Esophagus squamous epithelium (tissue), 5 donors: Measurements from ENCODE around the gene TMEM255B. TPM values are rescaled to one million over a fixed set of nuclear protein-coding genes. Genes with fewer than 3 reads are reported as not detected.

Source experiments
- DNase-seq: peaks from one replicate; lab custom pipeline; 2025; lab: John Stamatoyannopoulos, UW
- H3K27ac ChIP-seq, 4 donors: fragments of 200-600 bp; sonication (generic); one replicate each; pipeline ENCODE4 v1.5.1; 2016 to 2019; ENCODE audit warnings: mild to moderate bottlenecking in 1 of 4
- H3K27me3 ChIP-seq, 4 donors: fragments of 200-600 bp; sonication (generic); 1 replicate in 3 of 4; 2 replicates in 1 of 4; pipeline versions ENCODE4 v1.5.1 to v1.6.0; 2017 to 2021; ENCODE audit warnings: antibody characterized with exemption in 1 of 4
- H3K36me3 ChIP-seq, 3 donors: fragments of 200-600 bp; sonication (generic); one replicate each; pipeline ENCODE4 v1.5.1; 2016 to 2019
- H3K4me1 ChIP-seq, 3 donors: fragments of 200-600 bp; sonication (generic); one replicate each; pipeline ENCODE4 v1.5.1; 2017 to 2019
- H3K4me3 ChIP-seq, 4 donors: fragments of 200-600 bp; sonication (generic); 1 replicate in 3 of 4; 2 replicates in 1 of 4; pipeline ENCODE4 v1.5.1; 2016 to 2019; ENCODE audit warnings: mild to moderate bottlenecking in 2 of 4, moderate library complexity in 1 of 4
- H3K9me3 ChIP-seq, 3 donors: fragments of 200-600 bp; sonication (generic); one replicate each; pipeline ENCODE4 v1.5.1; 2016 to 2019
- CTCF ChIP-seq, 6 experiments: fragments of 450-650 bp in 4 of 6; fragments of 200-600 bp in 2 of 6; sonication (generic) in 2 of 6; IDR thresholded peaks; one replicate each; pipeline ENCODE4 v1.5.1; 2016 to 2019; ENCODE audit warnings: antibody characterized with exemption in 6 of 6, mild to moderate bottlenecking in 4 of 6, moderate library complexity in 4 of 6
- POLR2A ChIP-seq, 4 donors: fragments of 450-650 bp; IDR thresholded peaks; one replicate each; pipeline ENCODE4 v1.6.1; 2017; ENCODE audit warnings: antibody characterized with exemption in 4 of 4, mild to moderate bottlenecking in 4 of 4, moderate library complexity in 3 of 4
- WGBS, 2 donors: methylation state at CpG; one replicate each; pipeline ENCODE4 v1.1.5; 2018; 5-methylcytosine and 5-hydroxymethylcytosine counted together
- intact Hi-C: fragments of 100-400 bp; cut with DNase I; formaldehyde crosslinking; loops from one replicate; pipeline ENCODE4 v1.15.0; 2022
- total RNA-seq, 4 donors: library from RNA; depleted of rRNA; stranded (reverse); fragments of >200 nt; gene quantifications; one replicate each; pipeline ENCODE4 v1.1.0, GENCODE V29; 2016
- donor health status: DM: yes; HTN: yes; CAD: no.

Gene TMEM255B
- total RNA-seq, 4 donors from 2014 or later: 0.30 to 9.2 (median 3.2) TPM; not detected in 1

GRCh38 chr13:113806104-113806471 lies 47.1 kb downstream of the TMEM255B start:
- intact Hi-C loops: no loop called here
- DNase-seq: no peak
- WGBS, 2 donors: 88% methylated on average over 9 of the region's 11 CpGs; no CpG with 5 or more reads in 1 of the 2 donors

GRCh38 chr13:113806526-113806925 lies 47.5 kb downstream of the TMEM255B start:
- no CpG with 5 or more reads among the region's 13 CpGs for WGBS, 2 donors
- no peak overlapping the region for H3K27ac ChIP-seq
- H3K27me3 ChIP-seq: peaks cover 0 to 7% (median 0%) of the 10 kb centered on the region in 4 donors
- H3K4me3 ChIP-seq: no peak overlapping the region
- H3K9me3 ChIP-seq: no peaks in the 10 kb centered on the region
- H3K36me3 ChIP-seq: no peaks in the 10 kb centered on the region
- no peak for DNase-seq
- intact Hi-C loops: no loop called here
- TF ChIP-seq CTCF (IDR thresholded peaks at IDR 0.05) (no peak), POLR2A (IDR thresholded peaks at IDR 0.05) (no peak)
- H3K4me1 ChIP-seq: peaks cover 0 to 23% (median 11%) of the 10 kb centered on the region in 3 donors

More at GRCh38 chr13:113806104-113806471, 47.1 kb downstream of the TMEM255B start:
- Histone ChIP-seq H3K27me3 (peaks cover 0 to 11% (median 0%) of the 10 kb centered on the region in 4 donors), H3K4me3 (no peak overlapping the region), H3K4me1 (peaks cover 0 to 26% (median 11%) of the 10 kb centered on the region in 3 donors), H3K36me3 (no peaks in the 10 kb centered on the region), H3K27ac (no peak overlapping the region), H3K9me3 (no peaks in the 10 kb centered on the region)
- TF ChIP-seq CTCF (IDR thresholded peaks at IDR 0.05) (no peak), POLR2A (IDR thresholded peaks at IDR 0.05) (no peak)

- H3K27ac ChIP-seq: no peak overlapping the region
- no peaks in the 10 kb centered on the region for H3K27me3 ChIP-seq
- H3K4me1 ChIP-seq: peaks cover 0 to 9% (median 0%) of the 10 kb centered on the region in 3 donors
- TF ChIP-seq POLR2A (IDR thresholded peaks at IDR 0.05) (no peak), CTCF (IDR thresholded peaks at IDR 0.05) (no peak)
- DNase-seq: no peak
- no peak overlapping the region for H3K4me3 ChIP-seq
- no peaks in the 10 kb centered on the region for H3K36me3 ChIP-seq
- WGBS, 2 donors: 75 to 76% methylated on average over 8 of the region's 12 CpGs
- intact Hi-C loops: no loop called here
- H3K9me3 ChIP-seq: no peaks in the 10 kb centered on the region
These were observed 49.2 kb downstream of the TMEM255B start for GRCh38 chr13:113808058-113808834.

- no peaks in the 10 kb centered on the region for H3K27me3 ChIP-seq
- WGBS, 2 donors: 22 to 33% methylated on average over 1 of the region's 2 CpGs
- no peaks in the 10 kb centered on the region for H3K36me3 ChIP-seq
- H3K27ac ChIP-seq: no peak overlapping the region
- no peaks in the 10 kb centered on the region for H3K9me3 ChIP-seq
- no peak overlapping the region for H3K4me3 ChIP-seq
- intact Hi-C loops: no loop called here
- peaks cover 0 to 2% (median 0%) of the 10 kb centered on the region in 3 donors for H3K4me1 ChIP-seq
- no peak for TF ChIP-seq POLR2A (IDR thresholded peaks at IDR 0.05)
- TF ChIP-seq CTCF (IDR thresholded peaks at IDR 0.05): no peak
- DNase-seq: no peak
These were observed 50.9 kb downstream of the TMEM255B start for GRCh38 chr13:113809934-113810333.

- TF ChIP-seq POLR2A (IDR thresholded peaks at IDR 0.05) (no peak), CTCF (IDR thresholded peaks at IDR 0.05) (no peak)
- Histone ChIP-seq H3K4me1 (peaks cover 0 to 9% (median 2%) of the 10 kb centered on the region in 3 donors), H3K27ac (no peak overlapping the region), H3K36me3 (no peaks in the 10 kb centered on the region), H3K27me3 (no peaks in the 10 kb centered on the region), H3K4me3 (no peak overlapping the region), H3K9me3 (no peaks in the 10 kb centered on the region)
- 77 to 82% methylated on average over 4 to 5 of the region's 14 CpGs for WGBS, 2 donors
- intact Hi-C loops: no loop called here
- DNase-seq: no peak
These were observed 51.6 kb downstream of the TMEM255B start for GRCh38 chr13:113810640-113811039.
